OCI-LY3 (cell line): ENCODE results near the gene TPX2.
A peak's percentile ranks its signal among the peaks of the same experiment; 100 is the strongest.

ENCODE experiments used
- H2AFZ ChIP-seq: fragments of 200-600, 300-600 bp; shearing (Covaris generic); 2 replicates; pipeline ENCODE4 v1.6.0; 2014; ENCODE audit warnings: antibody characterized with exemption, low read depth, low read length
- H3K27ac ChIP-seq: fragments of 200-600, 300-600 bp; sonication (generic); 2 replicates; pipeline ENCODE4 v1.5.1; 2014; ENCODE audit warnings: mild to moderate bottlenecking, low read length, moderate library complexity, mixed read lengths
- H3K27me3 ChIP-seq: fragments of 200-600, 300-600 bp; sonication (generic); 2 replicates; pipeline ENCODE4 v1.6.1; 2014; ENCODE audit warnings: low read depth, low read length, mixed read lengths
- H3K36me3 ChIP-seq: fragments of 200-600, 300-600 bp; sonication (generic); replicated peaks from 2 replicates; pipeline ENCODE3; 2014; ENCODE audit warnings: low read depth, low read length, mixed read lengths
- H3K4me1 ChIP-seq: fragments of 300-600, 200-600 bp; sonication (generic); 2 replicates; pipeline ENCODE4 v1.6.1; 2014; ENCODE audit warnings: low read length, mixed read lengths
- H3K4me2 ChIP-seq: fragments of 200-600, 300-600 bp; sonication (generic); 2 replicates; pipeline ENCODE4 v1.6.1; 2014; ENCODE audit warnings: low read length, mixed read lengths
- H3K4me3 ChIP-seq: fragments of 300-600, 200-600 bp; sonication (generic); 2 replicates; pipeline ENCODE4 v1.5.1; 2014; ENCODE audit warnings: antibody characterized with exemption, mild to moderate bottlenecking, low read length, moderate library complexity
- H3K79me2 ChIP-seq: fragments of 300-600, 200-600 bp; shearing (Covaris generic); 2 replicates; pipeline ENCODE4 v1.6.1; 2014; ENCODE audit warnings: mild to moderate bottlenecking, low read length, mixed read lengths
- H3K9ac ChIP-seq: fragments of 300-600, 200-600 bp; shearing (Covaris generic); 2 replicates; pipeline ENCODE4 v1.6.0; 2014; ENCODE audit warnings: mild to moderate bottlenecking, low read length, moderate library complexity
- H3K9me3 ChIP-seq: fragments of 200-600, 300-600 bp; shearing (Covaris generic); 2 replicates; pipeline ENCODE4 v1.6.1; 2014; ENCODE audit warnings: low read length, mixed read lengths; ENCODE audit not compliant: insufficient read depth
- H4K20me1 ChIP-seq: fragments of 200-600, 300-600 bp; sonication (generic); 2 replicates; pipeline ENCODE4 v1.6.1; 2016; ENCODE audit warnings: low read length, mixed read lengths; ENCODE audit not compliant: insufficient read depth
- CTCF ChIP-seq: fragments of 200-600, 300-600 bp; sonication (generic); IDR thresholded peaks from 2 replicates; pipeline ENCODE4 v1.5.1; 2014; ENCODE audit warnings: antibody characterized with exemption, low read length, low read depth
- EZH2phosphoT487 ChIP-seq: fragments of 200-600 bp; shearing (Covaris generic); IDR thresholded peaks from 2 replicates; pipeline ENCODE4 v1.6.1; 2018; ENCODE audit warnings: antibody characterized with exemption, mixed run types, low read depth

Gene TPX2

GRCh38 chr20:31707994-31708735 is 30.9 kb upstream of the TPX2 start:
- H3K9ac ChIP-seq, result no peak overlapping the region
- H3K36me3 ChIP-seq, result peaks cover 65% of the 10 kb centered on the region
- TF ChIP-seq CTCF, result no peak
- no peak for TF ChIP-seq EZH2phosphoT487
- no peak overlapping the region for H3K27ac ChIP-seq
- no peaks in the 10 kb centered on the region for H3K9me3 ChIP-seq
- H2AFZ ChIP-seq, result no peak overlapping the region
- peaks cover 89% of the 10 kb centered on the region for H3K79me2 ChIP-seq
- H3K27me3 ChIP-seq, result no peaks in the 10 kb centered on the region
- peak overlapping the region; percentile 6; the same call in 1 of the 2 replicates for H3K4me2 ChIP-seq
- peaks cover 59% of the 10 kb centered on the region for H4K20me1 ChIP-seq
- no peak overlapping the region for H3K4me3 ChIP-seq
- H3K4me1 ChIP-seq, result peaks cover 42% of the 10 kb centered on the region

- peak overlapping the region; percentile 6; the same call in 1 of the 2 replicates for H3K4me2 ChIP-seq
Measured at GRCh38 chr20:31708736-31709534, 30.2 kb upstream of the TPX2 start.

GRCh38 chr20:31709939-31710338 is 29.2 kb upstream of the TPX2 start:
- H3K79me2 ChIP-seq, result peaks cover 94% of the 10 kb centered on the region
- no peak overlapping the region for H2AFZ ChIP-seq
- no peaks in the 10 kb centered on the region for H3K9me3 ChIP-seq
- no peak overlapping the region for H3K9ac ChIP-seq
- TF ChIP-seq EZH2phosphoT487, result no peak
- no peak for TF ChIP-seq CTCF
- H3K36me3 ChIP-seq, result peaks cover 73% of the 10 kb centered on the region
- no peak overlapping the region for H3K4me2 ChIP-seq
- peaks cover 57% of the 10 kb centered on the region for H4K20me1 ChIP-seq
- H3K27ac ChIP-seq, result no peak overlapping the region
- no peak overlapping the region for H3K4me3 ChIP-seq
- H3K27me3 ChIP-seq, result no peaks in the 10 kb centered on the region
- peaks cover 45% of the 10 kb centered on the region for H3K4me1 ChIP-seq

More at GRCh38 chr20:31708736-31709534, 30.2 kb upstream of the TPX2 start:
- Histone ChIP-seq H3K27ac (no peak overlapping the region), H3K9ac (no peak overlapping the region), H3K79me2 (peaks cover 94% of the 10 kb centered on the region), H2AFZ (no peak overlapping the region), H4K20me1 (peaks cover 59% of the 10 kb centered on the region), H3K4me3 (no peak overlapping the region), H3K4me1 (peaks cover 44% of the 10 kb centered on the region), H3K27me3 (no peaks in the 10 kb centered on the region), H3K36me3 (peaks cover 71% of the 10 kb centered on the region), H3K9me3 (no peaks in the 10 kb centered on the region)
- TF ChIP-seq CTCF (no peak), EZH2phosphoT487 (no peak)

- Histone ChIP-seq H4K20me1 (peaks cover 51% of the 10 kb centered on the region), H3K9me3 (no peaks in the 10 kb centered on the region), H2AFZ (no peak overlapping the region), H3K79me2 (peaks cover 94% of the 10 kb centered on the region), H3K27ac (no peak overlapping the region), H3K9ac (no peak overlapping the region), H3K27me3 (no peaks in the 10 kb centered on the region), H3K4me2 (no peak overlapping the region), H3K36me3 (peaks cover 72% of the 10 kb centered on the region), H3K4me1 (peaks cover 42% of the 10 kb centered on the region), H3K4me3 (no peak overlapping the region)
- no peak for TF ChIP-seq EZH2phosphoT487
- no peak for TF ChIP-seq CTCF
Measured at GRCh38 chr20:31710423-31711108, 28.5 kb upstream of the TPX2 start.
